ENCODE data around the gene SIGLEC12. TPM values are rescaled to one million over a fixed set of nuclear protein-coding genes. Genes with fewer than 3 reads are reported as not detected.

The SIGLEC12 gene
- total and polyA plus RNA-seq, 7 donors = 0.05 to 0.20 (median 0.13) TPM; not detected in 2

- no peaks in the 10 kb centered on the region for H3K9me3 ChIP-seq
- TF ChIP-seq, protein P1, sequence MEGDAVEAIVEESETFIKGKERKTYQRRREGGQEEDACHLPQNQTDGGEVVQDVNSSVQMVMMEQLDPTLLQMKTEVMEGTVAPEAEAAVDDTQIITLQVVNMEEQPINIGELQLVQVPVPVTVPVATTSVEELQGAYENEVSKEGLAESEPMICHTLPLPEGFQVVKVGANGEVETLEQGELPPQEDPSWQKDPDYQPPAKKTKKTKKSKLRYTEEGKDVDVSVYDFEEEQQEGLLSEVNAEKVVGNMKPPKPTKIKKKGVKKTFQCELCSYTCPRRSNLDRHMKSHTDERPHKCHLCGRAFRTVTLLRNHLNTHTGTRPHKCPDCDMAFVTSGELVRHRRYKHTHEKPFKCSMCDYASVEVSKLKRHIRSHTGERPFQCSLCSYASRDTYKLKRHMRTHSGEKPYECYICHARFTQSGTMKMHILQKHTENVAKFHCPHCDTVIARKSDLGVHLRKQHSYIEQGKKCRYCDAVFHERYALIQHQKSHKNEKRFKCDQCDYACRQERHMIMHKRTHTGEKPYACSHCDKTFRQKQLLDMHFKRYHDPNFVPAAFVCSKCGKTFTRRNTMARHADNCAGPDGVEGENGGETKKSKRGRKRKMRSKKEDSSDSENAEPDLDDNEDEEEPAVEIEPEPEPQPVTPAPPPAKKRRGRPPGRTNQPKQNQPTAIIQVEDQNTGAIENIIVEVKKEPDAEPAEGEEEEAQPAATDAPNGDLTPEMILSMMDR (IDR thresholded peaks at IDR 0.05) = peak; percentile 80
- peak; percentile 59 to 62 for DNase-seq
- WGBS, 3 donors = 29 to 35% (median 30%) methylated on average over 7 of the region's 7 CpGs
- no peaks in the 10 kb centered on the region for H3K27me3 ChIP-seq (ENCODE audit: insufficient read depth in 3 of 3, low read length in 2 of 3)
- H3K4me1 ChIP-seq = no peaks in the 10 kb centered on the region
- H3K4me3 ChIP-seq = no peak overlapping the region
- no peak overlapping the region for H3K27ac ChIP-seq
- intact Hi-C loops (cut with DNase I) = loop anchor here (5.0 to 10.0 kb wide), 3 partner anchors 182 to 304 kb away; no protein-coding TSS in a partner anchor
- no peaks in the 10 kb centered on the region for H3K36me3 ChIP-seq (ENCODE audit: insufficient read depth in 1 of 2, low read depth in 1 of 2)
- peak in 1 of 4 donors; percentile 73 for ATAC-seq
These were observed 28.4 kb downstream of the SIGLEC12 start for GRCh38 chr19:51473009-51473707.

DNA sequence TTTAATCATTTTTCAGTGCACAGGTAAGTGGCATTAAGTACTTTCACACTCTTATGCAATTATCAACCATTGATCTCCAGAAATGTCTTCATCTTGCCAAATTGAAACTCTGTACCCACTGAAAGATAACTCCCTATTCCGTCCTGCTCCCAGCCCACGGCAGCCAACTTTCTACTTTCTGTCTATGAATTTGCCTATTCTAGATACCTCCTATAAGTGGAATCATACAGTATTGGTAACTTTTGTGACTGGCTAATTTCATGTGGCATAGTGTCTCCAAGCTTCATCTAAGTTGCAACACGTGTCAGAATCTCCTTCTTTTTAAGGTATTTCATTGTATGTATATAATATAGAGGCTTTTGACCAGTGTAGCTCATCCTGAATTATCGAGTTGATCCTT is 29.0 kb downstream of the SIGLEC12 start:
- WGBS, 3 donors = 14 to 16% (median 14%) methylated on average over 4 of the region's 4 CpGs
- Histone ChIP-seq H3K27ac (no peak overlapping the region), H3K9me3 (no peaks in the 10 kb centered on the region), H3K4me1 (no peaks in the 10 kb centered on the region), H3K4me3 (no peak overlapping the region), H3K27me3 (ENCODE audit: insufficient read depth in 3 of 3, low read length in 2 of 3) (no peaks in the 10 kb centered on the region), H3K36me3 (ENCODE audit: insufficient read depth in 1 of 2, low read depth in 1 of 2) (no peaks in the 10 kb centered on the region)
- TF ChIP-seq, protein P1 (IDR thresholded peaks at IDR 0.05) = no peak
- DNase-seq (no peak), ATAC-seq (no peak)
- intact Hi-C loops (cut with DNase I) = loop anchor here (5.0 to 10.0 kb wide), 3 partner anchors 182 to 305 kb away; no protein-coding TSS in a partner anchor

DNA sequence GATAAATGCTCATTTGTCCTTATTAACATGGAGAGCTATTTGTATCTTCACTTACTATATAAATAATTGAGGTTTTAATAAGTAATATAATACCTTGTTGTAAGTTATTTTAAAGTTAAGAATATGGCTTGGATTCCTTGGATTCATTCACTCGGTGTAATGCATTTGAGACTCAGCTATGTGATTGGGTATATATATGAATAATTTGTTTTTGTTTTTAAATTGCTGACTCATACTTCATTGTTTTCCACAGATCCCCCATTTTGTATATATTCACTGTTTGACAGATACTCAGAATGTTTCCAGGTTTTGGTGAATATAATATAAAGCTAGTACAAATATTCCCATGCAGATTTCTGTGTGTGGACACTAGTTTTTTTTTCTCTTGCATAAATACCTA is 30.1 kb downstream of the SIGLEC12 start:
- ATAC-seq (no peak), DNase-seq (no peak)
- Histone ChIP-seq H3K27me3 (ENCODE audit: insufficient read depth in 3 of 3, low read length in 2 of 3) (peaks cover 0 to under 1% (median 0%) of the 10 kb centered on the region in 3 donors), H3K36me3 (ENCODE audit: insufficient read depth in 1 of 2, low read depth in 1 of 2) (no peaks in the 10 kb centered on the region), H3K4me3 (no peak overlapping the region), H3K4me1 (no peaks in the 10 kb centered on the region), H3K27ac (no peak overlapping the region), H3K9me3 (no peaks in the 10 kb centered on the region)
- intact Hi-C loops (cut with DNase I) = loop anchor here (5.0 to 10.0 kb wide), 3 partner anchors 183 to 306 kb away; no protein-coding TSS in a partner anchor
- 65 to 76% (median 69%) methylated on average over 1 of the region's 1 CpG for WGBS, 3 donors
- TF ChIP-seq, protein P1 (IDR thresholded peaks at IDR 0.05) = no peak

- Histone ChIP-seq H3K27ac (no peak overlapping the region), H3K4me1 (no peaks in the 10 kb centered on the region), H3K4me3 (no peak overlapping the region), H3K36me3 (ENCODE audit: insufficient read depth in 1 of 2, low read depth in 1 of 2) (no peaks in the 10 kb centered on the region), H3K27me3 (ENCODE audit: insufficient read depth in 3 of 3, low read length in 2 of 3) (peaks cover 0 to 3% (median 0%) of the 10 kb centered on the region in 3 donors), H3K9me3 (no peaks in the 10 kb centered on the region)
- ATAC-seq = no peak
- WGBS, 3 donors = 79 to 86% (median 79%) methylated on average over 5 to 9 of the region's 9 CpGs
- DNase-seq = no peak
- intact Hi-C loops (cut with DNase I) = loop anchor here (5.0 to 10.0 kb wide), 3 partner anchors 184 to 306 kb away; no protein-coding TSS in a partner anchor
- TF ChIP-seq, protein P1 (IDR thresholded peaks at IDR 0.05) = no peak
These were observed 30.6 kb downstream of the SIGLEC12 start for GRCh38 chr19:51470966-51471365.
